GM12878 (cell line): ENCODE measurements around the gene GARNL3. TPM values are rescaled to one million over a fixed set of nuclear protein-coding genes. Genes with fewer than 3 reads are reported as not detected.

Experiments used
- BHLHE40 ChIP-seq, 2 experiments: fragments of 450-650 bp in 1 of 2; IDR thresholded peaks; 2 replicates each; pipeline ENCODE4 v1.6.1; 2011 to 2017; ENCODE audit warnings: low read depth in 2 of 2, borderline replicate concordance in 1 of 2, improper control_type of control experiment in 1 of 2, low read length in 1 of 2, mild to moderate bottlenecking in 1 of 2
- CHD1 ChIP-seq: IDR thresholded peaks from 2 replicates; pipeline ENCODE4 v1.6.1; 2012; ENCODE audit warnings: low read depth, low read length, improper control_type of control experiment
- DPF2 ChIP-seq: fragments of 450-650 bp; IDR thresholded peaks from 2 replicates; pipeline ENCODE4 v1.6.1; 2017; ENCODE audit warnings: mild to moderate bottlenecking
- IKZF1 ChIP-seq: fragments of 450-650 bp; conservative IDR thresholded peaks from 2 replicates; pipeline ENCODE4 v1.6.1; 2017; ENCODE audit warnings: antibody characterized with exemption, mild to moderate bottlenecking
- KAT2A ChIP-seq: conservative IDR thresholded peaks from 2 replicates; pipeline ENCODE4 v1.6.1; 2011; ENCODE audit warnings: low read depth, low read length; ENCODE audit not compliant: control insufficient read depth
- LARP7 ChIP-seq: fragments of 450-650 bp; IDR thresholded peaks from 2 replicates; pipeline ENCODE4 v1.6.1; 2017; ENCODE audit warnings: mild to moderate bottlenecking
- MYB ChIP-seq: fragments of 150-350 bp; IDR thresholded peaks from 2 replicates; pipeline ENCODE4 v1.6.1; 2014; ENCODE audit warnings: mild to moderate bottlenecking, low read depth, low read length, borderline replicate concordance
- NFIC ChIP-seq: IDR thresholded peaks from 2 replicates; pipeline ENCODE4 v1.6.1; 2012; ENCODE audit warnings: low read depth, mild to moderate bottlenecking, inconsistent platforms, low read length, moderate library complexity
- SP1 ChIP-seq: IDR thresholded peaks from one replicate; pipeline ENCODE4 v1.6.1; 2011; ENCODE audit warnings: low read depth, low read length
- TBL1XR1 ChIP-seq: IDR thresholded peaks from 2 replicates; pipeline ENCODE4 v1.6.1; 2012; ENCODE audit warnings: low read depth, low read length, improper control_type of control experiment
- TCF3 ChIP-seq: IDR thresholded peaks from 2 replicates; pipeline ENCODE4 v1.6.1; 2012; ENCODE audit warnings: low read depth, mild to moderate bottlenecking, low read length, borderline replicate concordance; ENCODE audit not compliant: insufficient read depth
- TCF7 ChIP-seq: IDR thresholded peaks from 2 replicates; pipeline ENCODE4 v1.6.1; 2014; ENCODE audit warnings: antibody characterized with exemption, borderline replicate concordance
- YY1 ChIP-seq: IDR thresholded peaks from 2 replicates; pipeline ENCODE4 v1.6.1; 2011; ENCODE audit warnings: low read depth, mild to moderate bottlenecking, low read length
- ZSCAN29 ChIP-seq: fragments of 450-650 bp; IDR thresholded peaks from 2 replicates; pipeline ENCODE4 v1.6.1; 2017; ENCODE audit warnings: mild to moderate bottlenecking, moderate library complexity
- polyA plus RNA-seq, 11 experiments: library from polyadenylated mRNA; depleted of rRNA in 4 of 11; unstranded in 6 of 11; stranded (reverse) in 5 of 11; fragments of >200 nt; fragmentation: Nextera tagmentation in 4 of 11; fragmentation: Illumina TruSeq in 1 of 11; extraction: Ambion mirVana in 4 of 11; extraction: Trizol in 1 of 11; gene quantifications; 1 replicate in 1 of 11; 2 replicates in 10 of 11; pipeline versions ENCODE4 v1.2.1 to v1.2.3, GENCODE V29; 2011 to 2016; ENCODE audit warnings: inconsistent platforms in 2 of 11, missing spikeins in 2 of 11, low read depth in 1 of 11
- total RNA-seq, 4 experiments: library from RNA; depleted of rRNA in 3 of 4; stranded (reverse); fragments of >200 nt in 3 of 4; fragmentation: Illumina TruSeq in 1 of 4; extraction: Trizol in 1 of 4; gene quantifications; 2 replicates each; pipeline versions ENCODE4 v1.2.1 to v1.2.3, GENCODE V29; 2013 to 2021
- TF ChIP-seq, protein P1 (sequence below): fragments of 450-650 bp; IDR thresholded peaks from 2 replicates; pipeline ENCODE4 v1.6.1; 2017; ENCODE audit warnings: mild to moderate bottlenecking, moderate library complexity
- TF ChIP-seq, protein P2 (sequence below): IDR thresholded peaks from 2 replicates; pipeline ENCODE4 v1.6.1; 2012; ENCODE audit warnings: mild to moderate bottlenecking, low read depth, low read length
- TF ChIP-seq, protein P3 (sequence below): IDR thresholded peaks from 2 replicates; pipeline ENCODE4 v1.6.1; 2012; ENCODE audit warnings: low read depth, low read length, improper control_type of control experiment
- TF ChIP-seq, protein P4 (sequence below): fragments of 450-650 bp; formaldehyde crosslinking; IDR thresholded peaks from 2 replicates; pipeline ENCODE4 v1.4.0; 2022; ENCODE audit warnings: mild to moderate bottlenecking, moderate library complexity

The GARNL3 gene
- total and polyA plus RNA-seq, 10 of the 15 experiments (the other 5 are each of a cell fraction or from before 2014, with no cell fraction given), result 0.89 to 13.2 (median 6.3) TPM

DNA sequence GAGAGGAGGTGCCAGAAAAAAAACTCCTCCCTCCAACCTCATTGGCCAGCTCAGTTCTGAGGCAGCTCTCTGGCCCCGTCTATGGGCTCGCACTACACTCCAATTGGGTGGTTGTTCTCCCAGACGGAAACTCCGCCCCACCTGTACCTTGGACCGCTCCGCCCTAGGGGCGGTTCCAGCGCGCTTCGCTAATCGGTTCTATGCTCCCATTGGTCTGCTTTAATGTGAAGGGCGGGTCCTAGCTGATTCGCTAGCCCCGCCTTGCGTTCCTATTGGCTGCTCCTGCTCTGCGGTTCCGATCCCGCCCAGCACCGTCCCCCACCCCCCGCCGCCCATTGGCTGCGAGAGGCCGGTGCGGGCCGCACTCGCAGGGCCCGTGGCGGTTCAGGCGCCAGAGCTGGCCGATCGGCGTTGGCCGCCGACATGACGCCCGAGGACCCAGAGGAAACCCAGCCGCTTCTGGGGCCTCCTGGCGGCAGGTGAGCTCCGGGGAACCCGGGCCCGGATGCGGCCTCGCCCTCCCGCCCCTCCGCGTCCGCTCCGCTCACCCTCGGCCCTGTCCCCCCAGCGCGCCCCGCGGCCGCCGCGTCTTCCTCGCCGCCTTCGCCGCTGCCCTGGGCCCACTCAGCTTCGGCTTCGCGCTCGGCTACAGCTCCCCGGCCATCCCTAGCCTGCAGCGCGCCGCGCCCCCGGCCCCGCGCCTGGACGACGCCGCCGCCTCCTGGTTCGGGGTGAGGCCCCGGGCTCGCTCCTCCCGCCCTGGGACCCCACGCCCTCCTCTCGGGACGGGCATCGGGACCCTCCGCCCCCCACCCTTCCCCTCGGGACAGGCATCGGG is 132.5 kb downstream of the GARNL3 start, which contains the start of gene SLC2A8 (continued):
- TF ChIP-seq NFIC, result no peak
- TF ChIP-seq DPF2, result peak; percentile 50
- TF ChIP-seq KAT2A, result no peak
- TF ChIP-seq TBL1XR1, result no peak
- TF ChIP-seq, protein P1, sequence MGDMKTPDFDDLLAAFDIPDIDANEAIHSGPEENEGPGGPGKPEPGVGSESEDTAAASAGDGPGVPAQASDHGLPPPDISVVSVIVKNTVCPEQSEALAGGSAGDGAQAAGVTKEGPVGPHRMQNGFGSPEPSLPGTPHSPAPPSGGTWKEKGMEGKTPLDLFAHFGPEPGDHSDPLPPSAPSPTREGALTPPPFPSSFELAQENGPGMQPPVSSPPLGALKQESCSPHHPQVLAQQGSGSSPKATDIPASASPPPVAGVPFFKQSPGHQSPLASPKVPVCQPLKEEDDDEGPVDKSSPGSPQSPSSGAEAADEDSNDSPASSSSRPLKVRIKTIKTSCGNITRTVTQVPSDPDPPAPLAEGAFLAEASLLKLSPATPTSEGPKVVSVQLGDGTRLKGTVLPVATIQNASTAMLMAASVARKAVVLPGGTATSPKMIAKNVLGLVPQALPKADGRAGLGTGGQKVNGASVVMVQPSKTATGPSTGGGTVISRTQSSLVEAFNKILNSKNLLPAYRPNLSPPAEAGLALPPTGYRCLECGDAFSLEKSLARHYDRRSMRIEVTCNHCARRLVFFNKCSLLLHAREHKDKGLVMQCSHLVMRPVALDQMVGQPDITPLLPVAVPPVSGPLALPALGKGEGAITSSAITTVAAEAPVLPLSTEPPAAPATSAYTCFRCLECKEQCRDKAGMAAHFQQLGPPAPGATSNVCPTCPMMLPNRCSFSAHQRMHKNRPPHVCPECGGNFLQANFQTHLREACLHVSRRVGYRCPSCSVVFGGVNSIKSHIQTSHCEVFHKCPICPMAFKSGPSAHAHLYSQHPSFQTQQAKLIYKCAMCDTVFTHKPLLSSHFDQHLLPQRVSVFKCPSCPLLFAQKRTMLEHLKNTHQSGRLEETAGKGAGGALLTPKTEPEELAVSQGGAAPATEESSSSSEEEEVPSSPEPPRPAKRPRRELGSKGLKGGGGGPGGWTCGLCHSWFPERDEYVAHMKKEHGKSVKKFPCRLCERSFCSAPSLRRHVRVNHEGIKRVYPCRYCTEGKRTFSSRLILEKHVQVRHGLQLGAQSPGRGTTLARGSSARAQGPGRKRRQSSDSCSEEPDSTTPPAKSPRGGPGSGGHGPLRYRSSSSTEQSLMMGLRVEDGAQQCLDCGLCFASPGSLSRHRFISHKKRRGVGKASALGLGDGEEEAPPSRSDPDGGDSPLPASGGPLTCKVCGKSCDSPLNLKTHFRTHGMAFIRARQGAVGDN, result peak; percentile 57
- TF ChIP-seq, protein P2, sequence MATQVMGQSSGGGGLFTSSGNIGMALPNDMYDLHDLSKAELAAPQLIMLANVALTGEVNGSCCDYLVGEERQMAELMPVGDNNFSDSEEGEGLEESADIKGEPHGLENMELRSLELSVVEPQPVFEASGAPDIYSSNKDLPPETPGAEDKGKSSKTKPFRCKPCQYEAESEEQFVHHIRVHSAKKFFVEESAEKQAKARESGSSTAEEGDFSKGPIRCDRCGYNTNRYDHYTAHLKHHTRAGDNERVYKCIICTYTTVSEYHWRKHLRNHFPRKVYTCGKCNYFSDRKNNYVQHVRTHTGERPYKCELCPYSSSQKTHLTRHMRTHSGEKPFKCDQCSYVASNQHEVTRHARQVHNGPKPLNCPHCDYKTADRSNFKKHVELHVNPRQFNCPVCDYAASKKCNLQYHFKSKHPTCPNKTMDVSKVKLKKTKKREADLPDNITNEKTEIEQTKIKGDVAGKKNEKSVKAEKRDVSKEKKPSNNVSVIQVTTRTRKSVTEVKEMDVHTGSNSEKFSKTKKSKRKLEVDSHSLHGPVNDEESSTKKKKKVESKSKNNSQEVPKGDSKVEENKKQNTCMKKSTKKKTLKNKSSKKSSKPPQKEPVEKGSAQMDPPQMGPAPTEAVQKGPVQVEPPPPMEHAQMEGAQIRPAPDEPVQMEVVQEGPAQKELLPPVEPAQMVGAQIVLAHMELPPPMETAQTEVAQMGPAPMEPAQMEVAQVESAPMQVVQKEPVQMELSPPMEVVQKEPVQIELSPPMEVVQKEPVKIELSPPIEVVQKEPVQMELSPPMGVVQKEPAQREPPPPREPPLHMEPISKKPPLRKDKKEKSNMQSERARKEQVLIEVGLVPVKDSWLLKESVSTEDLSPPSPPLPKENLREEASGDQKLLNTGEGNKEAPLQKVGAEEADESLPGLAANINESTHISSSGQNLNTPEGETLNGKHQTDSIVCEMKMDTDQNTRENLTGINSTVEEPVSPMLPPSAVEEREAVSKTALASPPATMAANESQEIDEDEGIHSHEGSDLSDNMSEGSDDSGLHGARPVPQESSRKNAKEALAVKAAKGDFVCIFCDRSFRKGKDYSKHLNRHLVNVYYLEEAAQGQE, result no peak
- peak; percentile 96 for TF ChIP-seq SP1
- TF ChIP-seq, protein P3, sequence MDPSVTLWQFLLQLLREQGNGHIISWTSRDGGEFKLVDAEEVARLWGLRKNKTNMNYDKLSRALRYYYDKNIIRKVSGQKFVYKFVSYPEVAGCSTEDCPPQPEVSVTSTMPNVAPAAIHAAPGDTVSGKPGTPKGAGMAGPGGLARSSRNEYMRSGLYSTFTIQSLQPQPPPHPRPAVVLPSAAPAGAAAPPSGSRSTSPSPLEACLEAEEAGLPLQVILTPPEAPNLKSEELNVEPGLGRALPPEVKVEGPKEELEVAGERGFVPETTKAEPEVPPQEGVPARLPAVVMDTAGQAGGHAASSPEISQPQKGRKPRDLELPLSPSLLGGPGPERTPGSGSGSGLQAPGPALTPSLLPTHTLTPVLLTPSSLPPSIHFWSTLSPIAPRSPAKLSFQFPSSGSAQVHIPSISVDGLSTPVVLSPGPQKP, result no peak
- no peak for TF ChIP-seq TCF3
- peak; percentile 48 for TF ChIP-seq IKZF1
- no peak for TF ChIP-seq TCF7
- TF ChIP-seq LARP7, result peak; percentile 91
- no peak for TF ChIP-seq MYB
- peak; percentile 55; the same call in 1 of the 2 replicates for TF ChIP-seq YY1
- TF ChIP-seq ZSCAN29, result no peak
- TF ChIP-seq, protein P4, sequence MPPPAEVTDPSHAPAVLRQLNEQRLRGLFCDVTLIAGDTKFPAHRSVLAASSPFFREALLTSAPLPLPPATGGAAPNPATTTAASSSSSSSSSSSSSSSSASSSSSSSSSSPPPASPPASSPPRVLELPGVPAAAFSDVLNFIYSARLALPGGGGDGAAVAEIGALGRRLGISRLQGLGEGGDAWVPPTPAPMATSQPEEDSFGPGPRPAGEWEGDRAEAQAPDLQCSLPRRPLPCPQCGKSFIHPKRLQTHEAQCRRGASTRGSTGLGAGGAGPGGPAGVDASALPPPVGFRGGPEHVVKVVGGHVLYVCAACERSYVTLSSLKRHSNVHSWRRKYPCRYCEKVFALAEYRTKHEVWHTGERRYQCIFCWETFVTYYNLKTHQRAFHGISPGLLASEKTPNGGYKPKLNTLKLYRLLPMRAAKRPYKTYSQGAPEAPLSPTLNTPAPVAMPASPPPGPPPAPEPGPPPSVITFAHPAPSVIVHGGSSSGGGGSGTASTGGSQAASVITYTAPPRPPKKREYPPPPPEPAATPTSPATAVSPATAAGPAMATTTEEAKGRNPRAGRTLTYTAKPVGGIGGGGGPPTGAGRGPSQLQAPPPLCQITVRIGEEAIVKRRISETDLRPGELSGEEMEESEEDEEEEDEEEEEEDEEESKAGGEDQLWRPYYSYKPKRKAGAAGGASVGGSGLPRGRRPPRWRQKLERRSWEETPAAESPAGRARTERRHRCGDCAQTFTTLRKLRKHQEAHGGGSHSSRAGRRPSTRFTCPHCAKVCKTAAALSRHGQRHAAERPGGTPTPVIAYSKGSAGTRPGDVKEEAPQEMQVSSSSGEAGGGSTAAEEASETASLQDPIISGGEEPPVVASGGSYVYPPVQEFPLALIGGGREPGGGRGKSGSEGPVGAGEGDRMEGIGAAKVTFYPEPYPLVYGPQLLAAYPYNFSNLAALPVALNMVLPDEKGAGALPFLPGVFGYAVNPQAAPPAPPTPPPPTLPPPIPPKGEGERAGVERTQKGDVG (CRISPR knock-in tag), result no peak
- TF ChIP-seq BHLHE40 (IDR thresholded peaks at IDR 0.05; ENCODE audit: borderline replicate concordance in 1 of 2, low read depth in 2 of 2, low read length in 1 of 2), result peak in 1 of 2 experiments; percentile 63; a peak in 2 of 4 replicates
- no peak for TF ChIP-seq CHD1
